Testis (tissue), 3 donors: Measurements from ENCODE around the gene LENG8. TPM values are rescaled to one million over a fixed set of nuclear protein-coding genes. Genes with fewer than 3 reads are reported as not detected.

Source experiments
- DNase-seq: peaks from one replicate; pipeline ENCODE4 v3.0.0-alpha.2; 2019
- H3K27ac ChIP-seq, 2 donors: fragments of 200-600 bp; sonication (generic); one replicate each; pipeline ENCODE4 v1.5.1; 2019
- H3K27me3 ChIP-seq: fragments of 200-600 bp; sonication (generic); one replicate; pipeline ENCODE4 v1.5.1; 2019
- H3K36me3 ChIP-seq: fragments of 200-600 bp; sonication (generic); one replicate; pipeline ENCODE4 v1.5.1; 2017; ENCODE audit warnings: low read depth; ENCODE audit errors: missing control alignments
- H3K4me1 ChIP-seq: fragments of 200-600 bp; sonication (generic); one replicate; pipeline ENCODE4 v1.5.1; 2019
- H3K4me3 ChIP-seq, 2 donors: fragments of 200-600 bp; sonication (generic); one replicate each; pipeline ENCODE4 v1.5.1; 2017 to 2019
- H3K9me3 ChIP-seq: fragments of 200-600 bp; sonication (generic); one replicate; pipeline ENCODE4 v1.5.1; 2017
- POLR2A ChIP-seq: fragments of 450-650 bp; IDR thresholded peaks from one replicate; pipeline ENCODE4 v1.6.1; 2017; ENCODE audit warnings: antibody characterized with exemption, mild to moderate bottlenecking, moderate library complexity
- WGBS, 2 donors: methylation state at CpG; one replicate each; pipeline ENCODE4 v1.1.5; 2018; 5-methylcytosine and 5-hydroxymethylcytosine counted together
- intact Hi-C: fragments of 100-400 bp; cut with DNase I; formaldehyde crosslinking; loops from one replicate; pipeline ENCODE4 v1.15.1; 2023; ENCODE audit warnings: low total_unique reads
- polyA plus RNA-seq: library from polyadenylated mRNA; stranded (reverse); fragments of 350-450 nt; fragmentation: Illumina TruSeq; extraction: RNeasy Lipid Tissue Mini Kit (QIAGEN cat#74804); gene quantifications from one replicate; pipeline ENCODE4 v1.2.3, GENCODE V29; 2014; ENCODE audit warnings: low read depth, low replicate concordance; ENCODE audit not compliant: insufficient read depth
- total RNA-seq, 2 donors: library from RNA; depleted of rRNA; stranded (reverse); fragments of >200 nt; gene quantifications; one replicate each; pipeline ENCODE4 v1.2.3, GENCODE V29; 2016
- TF ChIP-seq, protein P1 (sequence below), 3 experiments: fragments of 450-650 bp in 2 of 3; fragments of 200-600 bp in 1 of 3; sonication (generic) in 1 of 3; IDR thresholded peaks; one replicate each; pipeline ENCODE4 v1.5.1; 2016 to 2019; ENCODE audit warnings: antibody characterized with exemption in 3 of 3, mild to moderate bottlenecking in 2 of 3, moderate library complexity in 1 of 3

The LENG8 gene
- total and polyA plus RNA-seq, 3 donors from 2014 or later = 167 to 507 (median 313) TPM

DNA sequence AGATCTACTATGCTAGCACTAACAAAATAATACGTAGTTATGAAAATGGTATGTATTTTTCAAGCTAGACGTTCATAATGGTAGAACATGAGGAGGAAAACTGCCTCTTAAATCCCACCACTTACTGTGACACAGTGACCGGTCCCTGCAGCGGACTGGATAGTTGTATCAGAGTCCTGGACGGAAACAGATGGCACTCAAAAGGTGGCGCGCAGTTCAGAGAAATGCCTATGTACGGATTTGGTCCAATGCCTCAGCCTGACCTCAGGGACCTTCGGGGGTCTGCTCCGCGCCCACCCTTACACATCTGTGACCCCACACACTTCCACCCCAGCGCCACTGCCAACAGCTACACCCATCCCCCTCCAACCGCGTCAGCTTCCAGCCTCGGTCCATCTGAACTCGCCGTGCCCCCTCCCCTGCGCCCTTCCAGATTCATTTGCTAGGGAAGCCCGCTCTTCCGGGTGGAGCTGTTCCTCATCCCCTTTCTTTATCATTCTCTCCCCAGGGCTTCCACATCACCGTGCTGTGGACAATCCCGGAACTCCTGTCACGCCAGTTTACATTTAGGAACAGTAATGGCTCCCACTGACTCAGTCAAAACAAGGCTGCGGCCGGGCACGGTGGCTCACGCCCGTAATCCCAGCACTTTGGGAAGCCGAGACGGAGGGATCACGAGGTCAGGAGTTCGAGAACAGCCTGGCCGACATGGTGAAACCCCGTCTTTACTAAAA lies 792 bp upstream of the LENG8 start:
- Histone ChIP-seq H3K4me3 (peak overlapping the region; percentile 80 to 89), H3K27ac (peak overlapping the region; percentile 92 to 93), H3K36me3 (no peaks in the 10 kb centered on the region), H3K27me3 (no peaks in the 10 kb centered on the region), H3K4me1 (peaks cover 17% of the 10 kb centered on the region), H3K9me3 (no peaks in the 10 kb centered on the region)
- intact Hi-C loops = no loop called here
- WGBS, 2 donors = 0 to 1% methylated on average over 31 to 34 of the region's 34 CpGs
- peak; percentile 81 for DNase-seq
- no peak for TF ChIP-seq POLR2A
- TF ChIP-seq, protein P1, sequence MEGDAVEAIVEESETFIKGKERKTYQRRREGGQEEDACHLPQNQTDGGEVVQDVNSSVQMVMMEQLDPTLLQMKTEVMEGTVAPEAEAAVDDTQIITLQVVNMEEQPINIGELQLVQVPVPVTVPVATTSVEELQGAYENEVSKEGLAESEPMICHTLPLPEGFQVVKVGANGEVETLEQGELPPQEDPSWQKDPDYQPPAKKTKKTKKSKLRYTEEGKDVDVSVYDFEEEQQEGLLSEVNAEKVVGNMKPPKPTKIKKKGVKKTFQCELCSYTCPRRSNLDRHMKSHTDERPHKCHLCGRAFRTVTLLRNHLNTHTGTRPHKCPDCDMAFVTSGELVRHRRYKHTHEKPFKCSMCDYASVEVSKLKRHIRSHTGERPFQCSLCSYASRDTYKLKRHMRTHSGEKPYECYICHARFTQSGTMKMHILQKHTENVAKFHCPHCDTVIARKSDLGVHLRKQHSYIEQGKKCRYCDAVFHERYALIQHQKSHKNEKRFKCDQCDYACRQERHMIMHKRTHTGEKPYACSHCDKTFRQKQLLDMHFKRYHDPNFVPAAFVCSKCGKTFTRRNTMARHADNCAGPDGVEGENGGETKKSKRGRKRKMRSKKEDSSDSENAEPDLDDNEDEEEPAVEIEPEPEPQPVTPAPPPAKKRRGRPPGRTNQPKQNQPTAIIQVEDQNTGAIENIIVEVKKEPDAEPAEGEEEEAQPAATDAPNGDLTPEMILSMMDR (IDR thresholded peaks at IDR 0.05) = no peak

- no peaks in the 10 kb centered on the region for H3K9me3 ChIP-seq
- H3K4me3 ChIP-seq = peak overlapping the region; percentile 80 to 89
- intact Hi-C loops = no loop called here
- H3K27ac ChIP-seq = peak overlapping the region; percentile 92 to 93
- H3K36me3 ChIP-seq = no peaks in the 10 kb centered on the region
- 0 to 1% methylated on average over 18 to 21 of the region's 21 CpGs for WGBS, 2 donors
- H3K27me3 ChIP-seq = no peaks in the 10 kb centered on the region
- DNase-seq = no peak
- peaks cover 17% of the 10 kb centered on the region for H3K4me1 ChIP-seq
- no peak for TF ChIP-seq POLR2A
- TF ChIP-seq, protein P1 (IDR thresholded peaks at IDR 0.05) = no peak
Observed at GRCh38 chr19:54449701-54450069, 686 bp downstream of the LENG8 start.

- WGBS, 2 donors = 66 to 69% methylated on average over 9 of the region's 9 CpGs
- Histone ChIP-seq H3K4me3 (no peak overlapping the region), H3K27me3 (no peaks in the 10 kb centered on the region), H3K9me3 (no peaks in the 10 kb centered on the region), H3K36me3 (no peaks in the 10 kb centered on the region), H3K4me1 (peaks cover 17% of the 10 kb centered on the region), H3K27ac (no peak overlapping the region)
- intact Hi-C loops = no loop called here
- TF ChIP-seq, protein P1 (IDR thresholded peaks at IDR 0.05) = no peak
- TF ChIP-seq POLR2A = no peak
- no peak for DNase-seq
Observed at GRCh38 chr19:54451331-54451871, 2.4 kb downstream of the LENG8 start.

GRCh38 chr19:54451997-54452396 lies 3.0 kb downstream of the LENG8 start:
- no peak for DNase-seq
- Histone ChIP-seq H3K27me3 (no peaks in the 10 kb centered on the region), H3K4me3 (no peak overlapping the region), H3K9me3 (no peaks in the 10 kb centered on the region), H3K4me1 (peaks cover 15% of the 10 kb centered on the region), H3K36me3 (no peaks in the 10 kb centered on the region), H3K27ac (no peak overlapping the region)
- no peak for TF ChIP-seq POLR2A
- TF ChIP-seq, protein P1 (IDR thresholded peaks at IDR 0.05) = no peak
- intact Hi-C loops = no loop called here
- 87 to 88% methylated on average over 11 of the region's 11 CpGs for WGBS, 2 donors

DNA sequence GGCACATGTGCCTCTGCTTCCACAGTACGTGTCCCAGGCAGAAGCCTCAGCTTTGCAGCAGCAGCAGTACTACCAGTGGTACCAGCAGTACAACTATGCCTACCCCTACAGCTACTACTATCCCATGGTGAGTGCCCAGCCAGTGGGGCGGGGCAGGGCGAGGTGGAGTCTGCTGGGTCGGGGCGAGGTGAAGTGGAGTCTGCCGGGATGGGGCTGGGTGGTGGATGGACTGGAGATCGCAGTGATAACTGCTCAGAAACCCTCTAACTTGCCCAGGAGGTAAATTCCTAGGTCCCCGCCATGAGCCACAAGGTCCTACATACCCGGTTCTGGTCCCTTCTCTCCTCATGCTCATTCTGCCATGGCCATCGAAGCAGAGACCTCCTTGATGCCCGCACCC lies 3.6 kb downstream of the LENG8 start:
- Histone ChIP-seq H3K4me1 (peaks cover 9% of the 10 kb centered on the region), H3K27ac (no peak overlapping the region), H3K4me3 (no peak overlapping the region), H3K27me3 (no peaks in the 10 kb centered on the region), H3K9me3 (no peaks in the 10 kb centered on the region), H3K36me3 (no peaks in the 10 kb centered on the region)
- no peak for DNase-seq
- WGBS, 2 donors = 91 to 92% methylated on average over 6 to 11 of the region's 11 CpGs
- TF ChIP-seq, protein P1 (IDR thresholded peaks at IDR 0.05) = no peak
- TF ChIP-seq POLR2A = no peak
- intact Hi-C loops = no loop called here
